HEK293T (cell line): Measurements from ENCODE around the gene MAB21L2.

ENCODE experiments used
- BHLHE40 ChIP-seq: fragments of 450-650 bp; IDR thresholded peaks from 2 replicates; pipeline ENCODE4 v1.6.1; 2016; ENCODE audit warnings: mild to moderate bottlenecking, moderate library complexity, borderline replicate concordance
- FOXA1 ChIP-seq: fragments of 450-650 bp; IDR thresholded peaks from 2 replicates; pipeline ENCODE4 v1.6.1; 2016; ENCODE audit warnings: mild to moderate bottlenecking
- FOXK2 ChIP-seq: fragments of 450-650 bp; IDR thresholded peaks from 2 replicates; pipeline ENCODE4 v1.6.1; 2016; ENCODE audit warnings: mild to moderate bottlenecking
- L3MBTL2 ChIP-seq: fragments of 450-650 bp; conservative IDR thresholded peaks from 2 replicates; pipeline ENCODE4 v1.6.1; 2016; ENCODE audit warnings: mild to moderate bottlenecking
- NFRKB ChIP-seq: fragments of 450-650 bp; IDR thresholded peaks from 2 replicates; pipeline ENCODE4 v1.6.1; 2016; ENCODE audit warnings: mild to moderate bottlenecking, moderate library complexity
- SP1 ChIP-seq: fragments of 450-650 bp; IDR thresholded peaks from 2 replicates; pipeline ENCODE4 v1.6.1; 2017
- SUZ12 ChIP-seq: fragments of 450-650 bp; IDR thresholded peaks from 2 replicates; pipeline ENCODE4 v1.6.1; 2016; ENCODE audit warnings: mild to moderate bottlenecking
- TF ChIP-seq, protein P1 (sequence below): fragments of 450-650 bp; IDR thresholded peaks from 2 replicates; pipeline ENCODE4 v1.6.1; 2016

DNA sequence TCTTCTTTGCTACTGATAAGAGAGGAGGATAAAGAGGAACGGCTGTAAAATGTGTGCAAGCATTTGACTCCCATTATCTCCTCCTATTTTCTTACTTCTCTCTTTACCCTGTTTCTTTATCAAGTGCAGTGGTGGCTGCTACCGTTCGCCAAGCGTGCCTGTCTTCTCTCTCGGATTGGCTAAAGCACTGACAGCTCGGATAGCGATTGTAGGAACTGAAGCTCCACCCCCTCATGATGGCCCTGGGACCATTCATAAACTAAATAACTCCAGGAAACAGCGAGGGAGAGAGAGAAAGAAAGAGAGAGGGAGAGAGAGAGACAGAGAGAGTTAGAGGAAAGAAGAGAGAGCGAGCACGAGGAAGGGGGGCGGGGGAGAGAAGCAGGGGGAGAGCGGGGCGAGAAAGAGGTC, 305 bp upstream of the MAB21L2 start:
- no peak for TF ChIP-seq NFRKB
- no peak for TF ChIP-seq FOXA1
- no peak for TF ChIP-seq FOXK2
- no peak for TF ChIP-seq SUZ12
- TF ChIP-seq SP1: no peak
- TF ChIP-seq, protein P1, sequence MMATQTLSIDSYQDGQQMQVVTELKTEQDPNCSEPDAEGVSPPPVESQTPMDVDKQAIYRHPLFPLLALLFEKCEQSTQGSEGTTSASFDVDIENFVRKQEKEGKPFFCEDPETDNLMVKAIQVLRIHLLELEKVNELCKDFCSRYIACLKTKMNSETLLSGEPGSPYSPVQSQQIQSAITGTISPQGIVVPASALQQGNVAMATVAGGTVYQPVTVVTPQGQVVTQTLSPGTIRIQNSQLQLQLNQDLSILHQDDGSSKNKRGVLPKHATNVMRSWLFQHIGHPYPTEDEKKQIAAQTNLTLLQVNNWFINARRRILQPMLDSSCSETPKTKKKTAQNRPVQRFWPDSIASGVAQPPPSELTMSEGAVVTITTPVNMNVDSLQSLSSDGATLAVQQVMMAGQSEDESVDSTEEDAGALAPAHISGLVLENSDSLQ: no peak
- TF ChIP-seq BHLHE40: no peak
- TF ChIP-seq L3MBTL2: no peak
